C4-2B (cell line): ENCODE data around the gene TTN.

Source experiments
- ZFX ChIP-seq: fragments of 450-650 bp; IDR thresholded peaks from 2 replicates; pipeline ENCODE4 v1.6.1; 2017
- TF ChIP-seq, protein P1 (sequence below): fragments of 450-650 bp; conservative IDR thresholded peaks from 2 replicates; pipeline ENCODE4 v1.5.1; 2017; ENCODE audit warnings: mild to moderate bottlenecking

GRCh38 chr2:178530625-178531142 lies 276.5 kb downstream of the TTN start:
- TF ChIP-seq, protein P1, sequence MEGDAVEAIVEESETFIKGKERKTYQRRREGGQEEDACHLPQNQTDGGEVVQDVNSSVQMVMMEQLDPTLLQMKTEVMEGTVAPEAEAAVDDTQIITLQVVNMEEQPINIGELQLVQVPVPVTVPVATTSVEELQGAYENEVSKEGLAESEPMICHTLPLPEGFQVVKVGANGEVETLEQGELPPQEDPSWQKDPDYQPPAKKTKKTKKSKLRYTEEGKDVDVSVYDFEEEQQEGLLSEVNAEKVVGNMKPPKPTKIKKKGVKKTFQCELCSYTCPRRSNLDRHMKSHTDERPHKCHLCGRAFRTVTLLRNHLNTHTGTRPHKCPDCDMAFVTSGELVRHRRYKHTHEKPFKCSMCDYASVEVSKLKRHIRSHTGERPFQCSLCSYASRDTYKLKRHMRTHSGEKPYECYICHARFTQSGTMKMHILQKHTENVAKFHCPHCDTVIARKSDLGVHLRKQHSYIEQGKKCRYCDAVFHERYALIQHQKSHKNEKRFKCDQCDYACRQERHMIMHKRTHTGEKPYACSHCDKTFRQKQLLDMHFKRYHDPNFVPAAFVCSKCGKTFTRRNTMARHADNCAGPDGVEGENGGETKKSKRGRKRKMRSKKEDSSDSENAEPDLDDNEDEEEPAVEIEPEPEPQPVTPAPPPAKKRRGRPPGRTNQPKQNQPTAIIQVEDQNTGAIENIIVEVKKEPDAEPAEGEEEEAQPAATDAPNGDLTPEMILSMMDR, result no peak
- TF ChIP-seq ZFX, result no peak
